SK-N-SH (cell line): ENCODE results near the gene GUCY2F. TPM values are rescaled to one million over a fixed set of nuclear protein-coding genes. Genes with fewer than 3 reads are reported as not detected.
A peak's percentile ranks its signal among the peaks of the same experiment; 100 is the strongest.

Experiments
- CTCF ChIA-PET: fragments of 300-600, 350-600 bp; formaldehyde crosslinking; extraction: SDS; loops from one replicate; lab custom pipeline; 2021; lab: Yijun Ruan, JAX
- POLR2A ChIA-PET: fragments of 350-600 bp; sonication (Branson Sonifier 250); formaldehyde crosslinking; extraction: SDS; loops from one replicate; lab custom pipeline; 2020; ENCODE audit warnings: antibody characterized with exemption, inconsistent platforms; lab: Yijun Ruan, JAX
- DNase-seq: peaks from one replicate; pipeline ENCODE4 v3.0.0; 2012
- H2AFZ ChIP-seq: fragments of 200-600 bp; sonication (generic); 2 replicates; pipeline ENCODE4 v1.8.1; 2016; ENCODE audit warnings: antibody characterized with exemption, mild to moderate bottlenecking, low read depth
- H3F3A ChIP-seq: fragments of 200-600 bp; sonication (generic); replicated peaks from 2 replicates; pipeline ENCODE3; 2016; ENCODE audit warnings: antibody characterized with exemption, mild to moderate bottlenecking; ENCODE audit not compliant: insufficient read depth
- H3K27ac ChIP-seq, 2 experiments: fragments of 200-500 bp in 1 of 2; fragments of 200-600 bp in 1 of 2; sonication (Bioruptor generic) in 1 of 2; sonication (generic), shearing (Covaris generic) in 1 of 2; 2 replicates each; pipeline versions ENCODE4 v1.5.1 to v1.6.1; 2014 to 2016; ENCODE audit warnings: low read depth in 2 of 2, inconsistent platforms in 1 of 2, low read length in 1 of 2, mild to moderate bottlenecking in 1 of 2, mixed read lengths in 1 of 2
- H3K27me3 ChIP-seq: fragments of 200-600 bp; sonication (generic), shearing (Covaris generic); 2 replicates; pipeline ENCODE4 v1.6.1; 2016; ENCODE audit warnings: mixed run types; ENCODE audit not compliant: insufficient read depth
- H3K36me3 ChIP-seq, 2 experiments: fragments of 200-500 bp in 1 of 2; fragments of 200-600 bp in 1 of 2; sonication (Bioruptor generic) in 1 of 2; sonication (generic) in 1 of 2; replicated peaks in 1 of 2; 2 replicates each; pipeline versions ENCODE3 to v1.5.1; 2014 to 2016; ENCODE audit warnings: low read length in 1 of 2, mild to moderate bottlenecking in 1 of 2; ENCODE audit not compliant: insufficient read depth in 2 of 2, control insufficient read depth in 1 of 2
- H3K4me1 ChIP-seq, 2 experiments: fragments of 200-500 bp in 1 of 2; fragments of 200-600 bp in 1 of 2; sonication (Bioruptor generic) in 1 of 2; sonication (generic), shearing (Covaris generic) in 1 of 2; 2 replicates each; pipeline versions ENCODE4 v1.5.1 to v1.6.1; 2014 to 2016; ENCODE audit warnings: low read depth in 1 of 2, low read length in 1 of 2, mixed run types in 1 of 2; ENCODE audit not compliant: insufficient read depth in 2 of 2, control insufficient read depth in 1 of 2
- H3K4me2 ChIP-seq: fragments of 200-600 bp; sonication (generic), shearing (Covaris generic); 2 replicates; pipeline ENCODE4 v1.6.1; 2017; ENCODE audit warnings: mixed run types
- H3K4me3 ChIP-seq, 2 experiments: fragments of 200-500 bp in 1 of 2; fragments of 200-600 bp in 1 of 2; sonication (Bioruptor generic) in 1 of 2; sonication (generic), shearing (Covaris generic) in 1 of 2; 2 replicates each; pipeline versions ENCODE4 v1.5.1 to v1.8.1; 2014 to 2016; ENCODE audit warnings: low read depth in 2 of 2, inconsistent platforms in 1 of 2, low read length in 1 of 2, mild to moderate bottlenecking in 1 of 2, mixed read lengths in 1 of 2, moderate library complexity in 1 of 2
- H3K79me2 ChIP-seq: fragments of 200-600 bp; sonication (generic); 2 replicates; pipeline ENCODE4 v1.8.1; 2017; ENCODE audit warnings: mild to moderate bottlenecking; ENCODE audit not compliant: insufficient read depth
- H3K9ac ChIP-seq: fragments of 200-600 bp; sonication (generic); 2 replicates; pipeline ENCODE4 v1.6.1; 2017; ENCODE audit warnings: mixed run types
- H3K9me2 ChIP-seq: fragments of 200-600 bp; sonication (generic); 2 replicates; pipeline ENCODE4 v1.6.1; 2017; ENCODE audit warnings: mixed run types
- H3K9me3 ChIP-seq: fragments of 200-600 bp; sonication (generic); 2 replicates; pipeline ENCODE4 v1.6.1; 2017; ENCODE audit warnings: mixed run types, mild to moderate bottlenecking, moderate library complexity
- H4K20me1 ChIP-seq: fragments of 200-600 bp; sonication (generic); 2 replicates; pipeline ENCODE4 v1.6.1; 2017; ENCODE audit warnings: mild to moderate bottlenecking, mixed run types; ENCODE audit not compliant: insufficient read depth
- CHD2 ChIP-seq: fragments of 150-350 bp; IDR thresholded peaks from 2 replicates; pipeline ENCODE4 v1.6.1; 2018; ENCODE audit warnings: low read length; ENCODE audit not compliant: partially characterized antibody
- ELF1 ChIP-seq: IDR thresholded peaks from 2 replicates; pipeline ENCODE4 v1.4.0; 2012
- EZH2phosphoT487 ChIP-seq: fragments of 200-600 bp; sonication (generic); IDR thresholded peaks from 2 replicates; pipeline ENCODE4 v1.6.1; 2017; ENCODE audit warnings: low read depth, mixed run types, mild to moderate bottlenecking, antibody characterized with exemption, moderate library complexity, borderline replicate concordance
- FOSL2 ChIP-seq: IDR thresholded peaks from 2 replicates; pipeline ENCODE4 v1.4.0; 2012; ENCODE audit warnings: low read depth, mild to moderate bottlenecking, moderate library complexity, borderline replicate concordance
- FOXM1 ChIP-seq: IDR thresholded peaks from 2 replicates; pipeline ENCODE4 v1.4.0; 2012; ENCODE audit warnings: low read depth, mild to moderate bottlenecking
- GATA2 ChIP-seq: sonication (generic); formaldehyde crosslinking; IDR thresholded peaks from 2 replicates; pipeline ENCODE4 v1.5.0; 2020; ENCODE audit warnings: mild to moderate bottlenecking, missing genetic modification reagents
- IRF3 ChIP-seq: fragments of 150-350 bp; IDR thresholded peaks from 2 replicates; pipeline ENCODE4 v1.6.1; 2016; ENCODE audit warnings: mild to moderate bottlenecking, low read depth, low read length
- JUND ChIP-seq: IDR thresholded peaks from 2 replicates; pipeline ENCODE4 v1.4.0; 2012
- SIN3A ChIP-seq: IDR thresholded peaks from 2 replicates; pipeline ENCODE4 v1.6.1; 2012; ENCODE audit warnings: low read depth, mild to moderate bottlenecking, low read length, moderate library complexity, borderline replicate concordance
- SMC3 ChIP-seq: IDR thresholded peaks from 2 replicates; pipeline ENCODE4 v1.6.1; 2012; ENCODE audit warnings: low read depth, low read length, improper control_type of control experiment
- YY1 ChIP-seq: IDR thresholded peaks from 2 replicates; pipeline ENCODE4 v1.4.0; 2012; ENCODE audit warnings: low read depth, mild to moderate bottlenecking
- WGBS: methylation state at CpG from one replicate; pipeline ENCODE4 v1.1.6; 2017; ENCODE audit warnings: low lambda C conversion rate; 5-methylcytosine and 5-hydroxymethylcytosine counted together
- polyA plus RNA-seq, 3 experiments: library from polyadenylated mRNA; depleted of rRNA; stranded (reverse); fragments of >200 nt; gene quantifications; 2 replicates each; pipeline ENCODE4 v1.2.3, GENCODE V29; 2012
- TF ChIP-seq, protein P1 (sequence below): IDR thresholded peaks from 2 replicates; pipeline ENCODE4; 2012
- TF ChIP-seq, protein P2 (sequence below): IDR thresholded peaks from 2 replicates; pipeline ENCODE4 v1.4.0; 2012; ENCODE audit warnings: low read depth, borderline replicate concordance
- TF ChIP-seq, protein P3 (sequence below): fragments of 150-350 bp; IDR thresholded peaks from 2 replicates; pipeline ENCODE4 v1.6.1; 2017; ENCODE audit warnings: antibody characterized with exemption, low read length, low read depth, borderline replicate concordance

GUCY2F gene
- polyA plus RNA-seq, 1 of the 3 experiments (the other 2 are of a cell fraction): not detected

GRCh38 chrX:109347632-109348031 is 134.3 kb downstream of the GUCY2F start:
- ChIA-PET CTCF (no interaction called here), POLR2A (no interaction called here)
- Histone ChIP-seq H3K4me2 (no peak overlapping the region), H3K79me2 (no peaks in the 10 kb centered on the region), H3K4me3 (no peak overlapping the region), H3F3A (no peaks in the 10 kb centered on the region), H4K20me1 (no peaks in the 10 kb centered on the region), H3K27me3 (peaks cover 4% of the 10 kb centered on the region; the same call in 1 of the 2 replicates), H2AFZ (0 out of 2 replicates have a peak overlapping the region, but pooled peaks have one; percentile 20), H3K9ac (no peak overlapping the region), H3K4me1 (no peaks in the 10 kb centered on the region), H3K27ac (peak overlapping the region in 1 of 2 experiments; percentile 36; a peak in 2 of 4 replicates), H3K36me3 (no peaks in the 10 kb centered on the region), H3K9me2 (no peaks in the 10 kb centered on the region), H3K9me3 (no peaks in the 10 kb centered on the region)
- no peak for DNase-seq
- peak; percentile 36; the same call in 1 of the 2 replicates for TF ChIP-seq FOSL2
- no peak for TF ChIP-seq GATA2 (CRISPR knock-in tag)
- TF ChIP-seq EZH2phosphoT487: no peak
- 0 out of 2 replicates have a peak, but pooled peaks have one; percentile 16 for TF ChIP-seq JUND
- WGBS: 0% methylated on average over 3 of the region's 3 CpGs

- H3K27me3 ChIP-seq: no peaks in the 10 kb centered on the region; the same call in 1 of the 2 replicates
- H3K4me1 ChIP-seq: no peaks in the 10 kb centered on the region
- no peaks in the 10 kb centered on the region for H3K9me2 ChIP-seq
- H3K9me3 ChIP-seq: no peaks in the 10 kb centered on the region
- H3K27ac ChIP-seq: no peak overlapping the region
- WGBS: 8% methylated on average over 1 of the region's 1 CpG
- ChIA-PET CTCF (no interaction called here), POLR2A (no interaction called here)
- H2AFZ ChIP-seq: no peak overlapping the region
- no peak for DNase-seq
- H3K9ac ChIP-seq: no peak overlapping the region
- no peak for TF ChIP-seq SIN3A
- no peak for TF ChIP-seq SMC3
- TF ChIP-seq GATA2 (CRISPR knock-in tag): no peak
- TF ChIP-seq FOSL2: no peak
- TF ChIP-seq ELF1: no peak
- no peak for TF ChIP-seq FOXM1
- no peak for TF ChIP-seq CHD2
- TF ChIP-seq, protein P1, sequence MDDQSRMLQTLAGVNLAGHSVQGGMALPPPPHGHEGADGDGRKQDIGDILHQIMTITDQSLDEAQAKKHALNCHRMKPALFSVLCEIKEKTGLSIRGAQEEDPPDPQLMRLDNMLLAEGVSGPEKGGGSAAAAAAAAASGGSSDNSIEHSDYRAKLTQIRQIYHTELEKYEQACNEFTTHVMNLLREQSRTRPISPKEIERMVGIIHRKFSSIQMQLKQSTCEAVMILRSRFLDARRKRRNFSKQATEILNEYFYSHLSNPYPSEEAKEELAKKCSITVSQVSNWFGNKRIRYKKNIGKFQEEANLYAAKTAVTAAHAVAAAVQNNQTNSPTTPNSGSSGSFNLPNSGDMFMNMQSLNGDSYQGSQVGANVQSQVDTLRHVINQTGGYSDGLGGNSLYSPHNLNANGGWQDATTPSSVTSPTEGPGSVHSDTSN: no peak
- TF ChIP-seq IRF3: no peak
- TF ChIP-seq, protein P2, sequence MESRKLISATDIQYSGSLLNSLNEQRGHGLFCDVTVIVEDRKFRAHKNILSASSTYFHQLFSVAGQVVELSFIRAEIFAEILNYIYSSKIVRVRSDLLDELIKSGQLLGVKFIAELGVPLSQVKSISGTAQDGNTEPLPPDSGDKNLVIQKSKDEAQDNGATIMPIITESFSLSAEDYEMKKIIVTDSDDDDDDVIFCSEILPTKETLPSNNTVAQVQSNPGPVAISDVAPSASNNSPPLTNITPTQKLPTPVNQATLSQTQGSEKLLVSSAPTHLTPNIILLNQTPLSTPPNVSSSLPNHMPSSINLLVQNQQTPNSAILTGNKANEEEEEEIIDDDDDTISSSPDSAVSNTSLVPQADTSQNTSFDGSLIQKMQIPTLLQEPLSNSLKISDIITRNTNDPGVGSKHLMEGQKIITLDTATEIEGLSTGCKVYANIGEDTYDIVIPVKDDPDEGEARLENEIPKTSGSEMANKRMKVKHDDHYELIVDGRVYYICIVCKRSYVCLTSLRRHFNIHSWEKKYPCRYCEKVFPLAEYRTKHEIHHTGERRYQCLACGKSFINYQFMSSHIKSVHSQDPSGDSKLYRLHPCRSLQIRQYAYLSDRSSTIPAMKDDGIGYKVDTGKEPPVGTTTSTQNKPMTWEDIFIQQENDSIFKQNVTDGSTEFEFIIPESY: no peak
- no peak for TF ChIP-seq YY1
- TF ChIP-seq, protein P3, sequence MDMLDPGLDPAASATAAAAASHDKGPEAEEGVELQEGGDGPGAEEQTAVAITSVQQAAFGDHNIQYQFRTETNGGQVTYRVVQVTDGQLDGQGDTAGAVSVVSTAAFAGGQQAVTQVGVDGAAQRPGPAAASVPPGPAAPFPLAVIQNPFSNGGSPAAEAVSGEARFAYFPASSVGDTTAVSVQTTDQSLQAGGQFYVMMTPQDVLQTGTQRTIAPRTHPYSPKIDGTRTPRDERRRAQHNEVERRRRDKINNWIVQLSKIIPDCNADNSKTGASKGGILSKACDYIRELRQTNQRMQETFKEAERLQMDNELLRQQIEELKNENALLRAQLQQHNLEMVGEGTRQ: no peak
- H3K4me2 ChIP-seq: no peak overlapping the region
- H4K20me1 ChIP-seq: no peaks in the 10 kb centered on the region
- no peaks in the 10 kb centered on the region for H3K36me3 ChIP-seq
- H3K79me2 ChIP-seq: no peaks in the 10 kb centered on the region
- H3K4me3 ChIP-seq: no peak overlapping the region
- H3F3A ChIP-seq: no peaks in the 10 kb centered on the region
Observed at GRCh38 chrX:109346491-109346890, 135.4 kb downstream of the GUCY2F start.
